H1 (cell line): ENCODE data around the gene TEX22. TPM values are rescaled to one million over a fixed set of nuclear protein-coding genes. Genes with fewer than 3 reads are reported as not detected.

Experiments
- CTCF ChIA-PET: fragments of 300-600 bp; sonication (Branson Sonifier 250); formaldehyde crosslinking; loops from one replicate; lab custom pipeline; 2021; ENCODE audit not compliant: partially characterized antibody; lab: Charles Lee
- POLR2A ChIA-PET: fragments of 300-600 bp; sonication (Branson Sonifier 250); formaldehyde crosslinking; loops from one replicate; lab custom pipeline; 2021; ENCODE audit warnings: inconsistent platforms; ENCODE audit not compliant: partially characterized antibody; lab: Charles Lee
- DNase-seq, 2 experiments: peaks; one replicate each; pipeline versions ENCODE4 v3.0.0 to v3.0.0-alpha.2; 2010 to 2022; ENCODE audit warnings: low spot score in 2 of 2, low read depth in 1 of 2, mixed read lengths in 1 of 2
- FAIRE-seq: peaks from 2 replicates; lab custom pipeline; 2011; peaks lifted over from hg19 to GRCh38; lab: Jason Lieb, UNC
- H2AFZ ChIP-seq: 2 replicates; pipeline ENCODE4 v1.8.1; 2012; ENCODE audit warnings: low read length, inconsistent platforms
- H2AK5ac ChIP-seq: 2 replicates; pipeline ENCODE4 v1.6.1; 2013; ENCODE audit warnings: low read depth, low read length
- H2BK120ac ChIP-seq: replicated peaks from 2 replicates; pipeline ENCODE3; 2013; ENCODE audit warnings: low read depth, low read length, inconsistent platforms
- H2BK12ac ChIP-seq: 2 replicates; pipeline ENCODE4 v1.6.1; 2013; ENCODE audit warnings: low read depth, low read length
- H2BK15ac ChIP-seq: 2 replicates; pipeline ENCODE4 v1.6.1; 2013; ENCODE audit warnings: low read length
- H2BK20ac ChIP-seq: 2 replicates; pipeline ENCODE4 v1.6.1; 2013; ENCODE audit warnings: low read length
- H2BK5ac ChIP-seq: 2 replicates; pipeline ENCODE4 v1.6.1; 2013; ENCODE audit warnings: low read depth, low read length
- H3K14ac ChIP-seq: 2 replicates; pipeline ENCODE4 v1.6.1; 2013; ENCODE audit warnings: inconsistent platforms; ENCODE audit not compliant: insufficient read length
- H3K18ac ChIP-seq: 2 replicates; pipeline ENCODE4 v1.6.1; 2013; ENCODE audit warnings: low read length; ENCODE audit errors: extremely low read depth
- H3K23ac ChIP-seq: 2 replicates; pipeline ENCODE4 v1.6.1; 2013; ENCODE audit warnings: inconsistent platforms; ENCODE audit not compliant: insufficient read length
- H3K23me2 ChIP-seq: 2 replicates; pipeline ENCODE4 v1.6.1; 2013; ENCODE audit warnings: low read depth, low read length
- H3K27ac ChIP-seq: 2 replicates; pipeline ENCODE4 v1.6.1; 2011; ENCODE audit warnings: low read depth, low read length, inconsistent platforms
- H3K27me3 ChIP-seq, 4 experiments: replicated peaks in 1 of 4; 1 replicate in 1 of 4; 2 replicates in 3 of 4; pipeline versions ENCODE4 v1.6.1 to v1.8.1; 2011 to 2013; ENCODE audit warnings: low read length in 3 of 4, mild to moderate bottlenecking in 3 of 4, inconsistent platforms in 2 of 4, mixed read lengths in 2 of 4, moderate library complexity in 1 of 4; ENCODE audit not compliant: control insufficient read depth in 3 of 4, insufficient read depth in 3 of 4; ENCODE audit errors: extremely low read depth in 1 of 4
- H3K36me3 ChIP-seq, 4 experiments: 2 replicates each; pipeline versions ENCODE4 v1.6.1 to v1.8.1; 2011 to 2013; ENCODE audit warnings: mild to moderate bottlenecking in 4 of 4, low read length in 3 of 4, moderate library complexity in 2 of 4, control low read depth in 1 of 4, inconsistent platforms in 1 of 4; ENCODE audit not compliant: insufficient read depth in 4 of 4, control insufficient read depth in 2 of 4
- H3K4ac ChIP-seq: replicated peaks from 2 replicates; pipeline ENCODE3; 2013; ENCODE audit warnings: low read length, low read depth, mixed read lengths, inconsistent platforms; ENCODE audit not compliant: insufficient read length
- H3K4me1 ChIP-seq, 4 experiments: replicated peaks in 1 of 4; 1 replicate in 1 of 4; 2 replicates in 3 of 4; pipeline versions ENCODE4 v1.6.1 to v1.8.1; 2011 to 2013; ENCODE audit warnings: low read length in 3 of 4, inconsistent platforms in 2 of 4, mixed read lengths in 1 of 4; ENCODE audit not compliant: insufficient read depth in 4 of 4, control insufficient read depth in 3 of 4
- H3K4me2 ChIP-seq, 2 experiments: 2 replicates each; pipeline versions ENCODE4 v1.6.1 to v1.8.1; 2011 to 2013; ENCODE audit warnings: low read depth in 2 of 2, low read length in 2 of 2, control low read depth in 1 of 2, inconsistent platforms in 1 of 2, mild to moderate bottlenecking in 1 of 2; ENCODE audit not compliant: insufficient read depth in 1 of 2
- H3K4me3 ChIP-seq, 4 experiments: fragments of 200-600, 300-600 bp in 1 of 4; sonication (generic), shearing (Covaris generic), sonication (Bioruptor Twin) in 1 of 4; 2 replicates each; pipeline versions ENCODE4 v1.5.1 to v1.8.1; 2011 to 2016; ENCODE audit warnings: low read length in 4 of 4, low read depth in 3 of 4, control low read depth in 2 of 4, inconsistent platforms in 2 of 4, mild to moderate bottlenecking in 2 of 4, mixed read lengths in 1 of 4, moderate library complexity in 1 of 4; ENCODE audit not compliant: insufficient read depth in 2 of 4; ENCODE audit errors: extremely low read depth in 1 of 4
- H3K56ac ChIP-seq: replicated peaks from 2 replicates; pipeline ENCODE3; 2013; ENCODE audit warnings: low read depth, mild to moderate bottlenecking, mixed read lengths, low read length, inconsistent platforms; ENCODE audit not compliant: insufficient read length
- H3K79me1 ChIP-seq: 2 replicates; pipeline ENCODE4 v1.6.1; 2013; ENCODE audit warnings: low read depth, low read length, control low read depth
- H3K79me2 ChIP-seq, 2 experiments: 2 replicates each; pipeline versions ENCODE4 v1.6.1 to v1.8.1; 2012 to 2013; ENCODE audit warnings: low read length in 2 of 2, mild to moderate bottlenecking in 2 of 2, inconsistent platforms in 1 of 2; ENCODE audit not compliant: insufficient read depth in 2 of 2, control insufficient read depth in 1 of 2
- H3K9ac ChIP-seq, 4 experiments: replicated peaks in 1 of 4; 1 replicate in 1 of 4; 2 replicates in 3 of 4; pipeline versions ENCODE4 v1.6.1 to v1.8.1; 2011 to 2013; ENCODE audit warnings: low read depth in 3 of 4, low read length in 3 of 4, control low read depth in 2 of 4, mild to moderate bottlenecking in 2 of 4, moderate library complexity in 2 of 4, inconsistent platforms in 1 of 4; ENCODE audit errors: extremely low read depth in 1 of 4
- H3K9me3 ChIP-seq, 2 experiments: 2 replicates each; pipeline versions ENCODE4 v1.6.1 to v1.8.1; 2012 to 2013; ENCODE audit warnings: mild to moderate bottlenecking in 2 of 2, moderate library complexity in 2 of 2, control low read depth in 1 of 2, inconsistent platforms in 1 of 2, low read depth in 1 of 2, low read length in 1 of 2, mixed read lengths in 1 of 2; ENCODE audit not compliant: insufficient read depth in 2 of 2
- H4K20me1 ChIP-seq, 2 experiments: replicated peaks in 1 of 2; 2 replicates each; pipeline versions ENCODE3 to v1.8.1; 2011 to 2013; ENCODE audit warnings: inconsistent platforms in 2 of 2, low read length in 2 of 2, mild to moderate bottlenecking in 1 of 2; ENCODE audit not compliant: insufficient read depth in 2 of 2, control insufficient read depth in 1 of 2
- H4K5ac ChIP-seq: 2 replicates; pipeline ENCODE4 v1.6.1; 2013; ENCODE audit warnings: low read length, low read depth, mixed read lengths, inconsistent platforms; ENCODE audit not compliant: insufficient read length
- H4K8ac ChIP-seq: 2 replicates; pipeline ENCODE4 v1.8.0; 2013; ENCODE audit warnings: mild to moderate bottlenecking, moderate library complexity, low read length, inconsistent platforms; ENCODE audit not compliant: insufficient read depth; ENCODE audit errors: extremely low read depth
- H4K91ac ChIP-seq: replicated peaks from 2 replicates; pipeline ENCODE3; 2013; ENCODE audit warnings: low read length, mixed read lengths, inconsistent platforms; ENCODE audit not compliant: insufficient read length
- HDAC6 ChIP-seq: IDR thresholded peaks from one replicate; pipeline ENCODE4 v1.7.1; 2012; ENCODE audit warnings: low read depth, mild to moderate bottlenecking, inconsistent platforms, low read length, moderate library complexity
- TAF7 ChIP-seq: optimal IDR thresholded peaks from 2 replicates; pipeline ENCODE3; 2011; ENCODE audit warnings: low read depth, mild to moderate bottlenecking, inconsistent platforms, low read length, moderate library complexity, borderline replicate concordance
- TBP ChIP-seq: IDR thresholded peaks from 2 replicates; pipeline ENCODE4 v1.6.1; 2011; ENCODE audit warnings: low read depth, low read length, improper control_type of control experiment
- TEAD4 ChIP-seq: IDR thresholded peaks from 2 replicates; pipeline ENCODE4 v1.6.1; 2012; ENCODE audit warnings: low read depth, low read length, inconsistent platforms, mixed read lengths
- WGBS, 2 experiments: shearing (Covaris generic) in 1 of 2; methylation state at CpG; one replicate each; pipeline versions ENCODE4 v1.1.6 to v1.1.7; 2013 to 2015; ENCODE audit warnings: low lambda C conversion rate in 2 of 2, mixed read lengths in 2 of 2, inconsistent platforms in 1 of 2, low coverage in 1 of 2, missing lambda C conversion rate in 1 of 2; ENCODE audit not compliant: insufficient replicate concordance in 2 of 2, insufficient coverage in 1 of 2, insufficient read length in 1 of 2; ENCODE audit errors: extremely low coverage in 1 of 2, missing lambda C conversion rate in 1 of 2; 5-methylcytosine and 5-hydroxymethylcytosine counted together
- polyA plus RNA-seq, 7 experiments: library from polyadenylated mRNA; depleted of rRNA in 3 of 7; stranded (reverse) in 5 of 7; unstranded in 2 of 7; fragments of >200 nt in 5 of 7; fragments of 200-250 nt in 2 of 7; gene quantifications; 1 replicate in 5 of 7; 2 replicates in 1 of 7; 4 replicates in 1 of 7; pipeline versions ENCODE4 v1.2.1 to v1.2.3, GENCODE V29; 2011 to 2013; ENCODE audit warnings: missing spikeins in 2 of 7, mixed read lengths in 2 of 7
- total RNA-seq: library from RNA; stranded (reverse); fragmentation: NEBNext Ultra II Directional; extraction: Animal tissue kit (Norgen Biotek cat#: 25700); gene quantifications from 2 replicates; pipeline ENCODE4 v1.2.1, GENCODE V29; 2021

The TEX22 gene
- total and polyA plus RNA-seq, 2 of the 8 experiments (the other 6 are each of a cell fraction or from before 2014, with no cell fraction given): 0.24 to 0.39 TPM

GRCh38 chr14:105412771-105413543 is 14.6 kb downstream of the TEX22 start:
- H4K91ac ChIP-seq: no peak overlapping the region
- H3K56ac ChIP-seq: no peak overlapping the region
- DNase-seq (no peak), FAIRE-seq (no peak)
- H4K5ac ChIP-seq: no peak overlapping the region
- POLR2A ChIA-PET: interaction anchor here (0.7 to 2.8 kb wide), 4 partner anchors 9 to 61 kb away, joined by 3 to 7 read pairs (median 3); no protein-coding TSS in a partner anchor
- no peaks in the 10 kb centered on the region for H3K9me3 ChIP-seq
- H3K4me2 ChIP-seq: no peak overlapping the region
- peaks cover 8 to 48% (median 40%) of the 10 kb centered on the region in 4 experiments for H3K27me3 ChIP-seq
- H2AFZ ChIP-seq: no peak overlapping the region
- H2BK20ac ChIP-seq: no peak overlapping the region
- no peak overlapping the region for H2BK120ac ChIP-seq
- H3K4me1 ChIP-seq: peaks cover 0 to 8% (median 5%) of the 10 kb centered on the region in 4 experiments; a peak in 6 of 7 replicates
- H4K8ac ChIP-seq: peak overlapping the region; percentile 11; the same call in 1 of the 2 replicates
- 86% methylated on average over 8 of the region's 8 CpGs; no CpG with 5 or more reads in 1 of the 2 experiments for WGBS, 2 experiments
- H2BK5ac ChIP-seq: no peak overlapping the region
- H3K4ac ChIP-seq: no peak overlapping the region
- no peak overlapping the region for H3K14ac ChIP-seq
- CTCF ChIA-PET: interaction anchor here (0.6 to 1.5 kb wide), 5 partner anchors 68 to 1258 kb away, joined by 3 to 5 read pairs (median 3); partner anchors contain the start of gene TEDC1
- H4K20me1 ChIP-seq: peaks cover 0 to 8% of the 10 kb centered on the region in 2 experiments
- H3K9ac ChIP-seq: no peak overlapping the region
- no peaks in the 10 kb centered on the region; a peak in 1 of 8 replicates for H3K36me3 ChIP-seq
- H2AK5ac ChIP-seq: no peak overlapping the region
- no peak overlapping the region for H3K23ac ChIP-seq
- no peak overlapping the region for H2BK15ac ChIP-seq
- H3K79me2 ChIP-seq: no peaks in the 10 kb centered on the region
- no peak overlapping the region for H3K4me3 ChIP-seq
- TF ChIP-seq TAF7 (no peak), TEAD4 (no peak), HDAC6 (no peak), TBP (no peak)
- TF ChIP-seq, all 59 proteins: peak for 0
- Histone ChIP-seq H2BK12ac (no peak overlapping the region), H3K27ac (no peak overlapping the region), H3K79me1 (no peaks in the 10 kb centered on the region), H3K23me2 (peaks cover 11% of the 10 kb centered on the region; the same call in 1 of the 2 replicates), H3K18ac (no peak overlapping the region)
